ENCODE measurements around the gene CDV3. TPM values are rescaled to one million over a fixed set of nuclear protein-coding genes. Genes with fewer than 3 reads are reported as not detected.

CDV3 gene
- total and polyA plus RNA-seq, 3 experiments from 2014 or later: 71.5 to 322 (median 298) TPM

GRCh38 chr3:133592843-133593242 is 19.4 kb downstream of the CDV3 start:
- peaks cover 16 to 43% (median 40%) of the 10 kb centered on the region in 3 donors for H3K4me1 Mint-ChIP-seq
- Histone ChIP-seq H3K36me3 (ENCODE audit: insufficient read depth, low read length) (peaks cover 19% of the 10 kb centered on the region), H3K27me3 (ENCODE audit: insufficient read depth, low read length, poor library complexity, severe bottlenecking) (no peaks in the 10 kb centered on the region), H3K9me3 (ENCODE audit: low read length) (no peaks in the 10 kb centered on the region), H3K27ac (ENCODE audit: low read depth, low read length) (no peak overlapping the region), H3K4me1 (ENCODE audit: insufficient read depth, low read length) (no peaks in the 10 kb centered on the region), H3K4me3 (ENCODE audit: low read length) (no peak overlapping the region)
- H3K27ac Mint-ChIP-seq: peak overlapping the region; percentile 13 to 86 (median 62)
- POLR2A ChIA-PET: interaction anchor here (0.6 kb wide), 1 partner anchor 144 kb away, joined by 3 read pairs; no protein-coding TSS in a partner anchor
- no peaks in the 10 kb centered on the region for H3K27me3 Mint-ChIP-seq
- H3K4me3 Mint-ChIP-seq: peak overlapping the region in 2 of 7 donors; percentile 0 to 28
- CTCF ChIA-PET: interaction anchor here (0.9 kb wide), 1 partner anchor 14 kb away, joined by 3 read pairs; no protein-coding TSS in a partner anchor
- H3K36me3 Mint-ChIP-seq: peaks cover 0 to 24% (median 10%) of the 10 kb centered on the region in 3 donors
- peak in 3 of 5 donors; percentile 8 to 66 (median 28) for DNase-seq
- no peaks in the 10 kb centered on the region for H3K9me3 Mint-ChIP-seq

GRCh38 chr3:133593243-133593642 is 19.8 kb downstream of the CDV3 start:
- Mint-ChIP-seq H3K27ac (peak overlapping the region; percentile 13 to 86 (median 62)), H3K4me1 (peaks cover 16 to 39% (median 36%) of the 10 kb centered on the region in 3 donors), H3K9me3 (no peaks in the 10 kb centered on the region), H3K36me3 (peaks cover 0 to 24% (median 10%) of the 10 kb centered on the region in 3 donors), H3K27me3 (no peaks in the 10 kb centered on the region), H3K4me3 (peak overlapping the region in 1 of 7 donors; percentile 0)
- Histone ChIP-seq H3K4me3 (ENCODE audit: low read length) (no peak overlapping the region), H3K36me3 (ENCODE audit: insufficient read depth, low read length) (peaks cover 15% of the 10 kb centered on the region), H3K27me3 (ENCODE audit: insufficient read depth, low read length, poor library complexity, severe bottlenecking) (no peaks in the 10 kb centered on the region), H3K4me1 (ENCODE audit: insufficient read depth, low read length) (no peaks in the 10 kb centered on the region), H3K27ac (ENCODE audit: low read depth, low read length) (no peak overlapping the region), H3K9me3 (ENCODE audit: low read length) (no peaks in the 10 kb centered on the region)
- DNase-seq: no peak
- ChIA-PET CTCF (interaction anchor here (0.9 kb wide), 1 partner anchor 14 kb away, joined by 3 read pairs; no protein-coding TSS in a partner anchor), POLR2A (no interaction called here)

- H3K27ac ChIP-seq (ENCODE audit: low read depth, low read length): no peak overlapping the region
- no peaks in the 10 kb centered on the region for H3K9me3 ChIP-seq (ENCODE audit: low read length)
- H3K27me3 ChIP-seq (ENCODE audit: insufficient read depth, low read length, poor library complexity, severe bottlenecking): no peaks in the 10 kb centered on the region
- POLR2A ChIA-PET: interaction anchor here (1.9 kb wide), 1 partner anchor 22 kb away, joined by 6 read pairs; the partner anchor contains the start of gene CDV3
- Mint-ChIP-seq H3K36me3 (peaks cover 0 to 12% (median 1%) of the 10 kb centered on the region in 3 donors), H3K9me3 (no peaks in the 10 kb centered on the region), H3K27ac (peak overlapping the region in 3 of 8 donors; percentile 3 to 24 (median 15)), H3K4me1 (peaks cover 9 to 26% (median 19%) of the 10 kb centered on the region in 3 donors), H3K4me3 (no peak overlapping the region), H3K27me3 (no peaks in the 10 kb centered on the region)
- no peak overlapping the region for H3K4me3 ChIP-seq (ENCODE audit: low read length)
- no peak for DNase-seq
- H3K4me1 ChIP-seq (ENCODE audit: insufficient read depth, low read length): no peaks in the 10 kb centered on the region
- CTCF ChIA-PET: interaction anchor here (1.1 kb wide), 1 partner anchor 23 kb away, joined by 3 read pairs; no protein-coding TSS in a partner anchor
- H3K36me3 ChIP-seq (ENCODE audit: insufficient read depth, low read length): no peaks in the 10 kb centered on the region
These were observed 21.9 kb downstream of the CDV3 start for GRCh38 chr3:133595341-133595740.

- Histone ChIP-seq H3K36me3 (ENCODE audit: insufficient read depth, low read length) (no peaks in the 10 kb centered on the region), H3K27me3 (ENCODE audit: insufficient read depth, low read length, poor library complexity, severe bottlenecking) (no peaks in the 10 kb centered on the region), H3K27ac (ENCODE audit: low read depth, low read length) (no peak overlapping the region), H3K4me3 (ENCODE audit: low read length) (no peak overlapping the region), H3K4me1 (ENCODE audit: insufficient read depth, low read length) (no peaks in the 10 kb centered on the region), H3K9me3 (ENCODE audit: low read length) (no peaks in the 10 kb centered on the region)
- no peaks in the 10 kb centered on the region for H3K27me3 Mint-ChIP-seq
- no peak overlapping the region for H3K4me3 Mint-ChIP-seq
- H3K9me3 Mint-ChIP-seq: no peaks in the 10 kb centered on the region
- ChIA-PET CTCF (no interaction called here), POLR2A (no interaction called here)
- H3K27ac Mint-ChIP-seq: peak overlapping the region in 1 of 8 donors; percentile 26
- DNase-seq: no peak
- H3K4me1 Mint-ChIP-seq: peaks cover 5 to 10% (median 10%) of the 10 kb centered on the region in 3 donors
- peaks cover 0 to 32% (median 6%) of the 10 kb centered on the region in 3 donors for H3K36me3 Mint-ChIP-seq
These were observed 24.9 kb downstream of the CDV3 start for GRCh38 chr3:133598405-133598804.

GRCh38 chr3:133599280-133599679 is 25.8 kb downstream of the CDV3 start:
- ChIA-PET CTCF (no interaction called here), POLR2A (no interaction called here)
- peaks cover 0 to 34% (median 8%) of the 10 kb centered on the region in 3 donors for H3K36me3 Mint-ChIP-seq
- Histone ChIP-seq H3K27me3 (ENCODE audit: insufficient read depth, low read length, poor library complexity, severe bottlenecking) (no peaks in the 10 kb centered on the region), H3K4me1 (ENCODE audit: insufficient read depth, low read length) (no peaks in the 10 kb centered on the region), H3K27ac (ENCODE audit: low read depth, low read length) (no peak overlapping the region), H3K4me3 (ENCODE audit: low read length) (no peak overlapping the region), H3K9me3 (ENCODE audit: low read length) (no peaks in the 10 kb centered on the region), H3K36me3 (ENCODE audit: insufficient read depth, low read length) (no peaks in the 10 kb centered on the region)
- H3K4me3 Mint-ChIP-seq: no peak overlapping the region
- H3K4me1 Mint-ChIP-seq: peaks cover 5 to 11% (median 10%) of the 10 kb centered on the region in 3 donors
- H3K27ac Mint-ChIP-seq: no peak overlapping the region
- no peaks in the 10 kb centered on the region for H3K9me3 Mint-ChIP-seq
- DNase-seq: no peak
- H3K27me3 Mint-ChIP-seq: no peaks in the 10 kb centered on the region

GRCh38 chr3:133600572-133601081 is 27.1 kb downstream of the CDV3 start:
- Mint-ChIP-seq H3K4me1 (peaks cover 0 to 6% (median 2%) of the 10 kb centered on the region in 3 donors), H3K4me3 (no peak overlapping the region), H3K9me3 (no peaks in the 10 kb centered on the region), H3K27ac (no peak overlapping the region), H3K36me3 (peaks cover 0 to 44% (median 8%) of the 10 kb centered on the region in 3 donors), H3K27me3 (no peaks in the 10 kb centered on the region)
- Histone ChIP-seq H3K4me1 (ENCODE audit: insufficient read depth, low read length) (no peaks in the 10 kb centered on the region), H3K4me3 (ENCODE audit: low read length) (no peak overlapping the region), H3K36me3 (ENCODE audit: insufficient read depth, low read length) (no peaks in the 10 kb centered on the region), H3K27ac (ENCODE audit: low read depth, low read length) (no peak overlapping the region), H3K27me3 (ENCODE audit: insufficient read depth, low read length, poor library complexity, severe bottlenecking) (no peaks in the 10 kb centered on the region), H3K9me3 (ENCODE audit: low read length) (no peaks in the 10 kb centered on the region)
- POLR2A ChIA-PET: interaction anchor here (0.6 to 1.0 kb wide), 2 partner anchors 27 to 92 kb away, joined by 4 read pairs; partner anchors contain the start of gene CDV3
- CTCF ChIA-PET: no interaction called here
- no peak for DNase-seq

GRCh38 chr3:133606342-133606741 is 32.9 kb downstream of the CDV3 start:
- POLR2A ChIA-PET: no interaction called here
- H3K27ac Mint-ChIP-seq: no peak overlapping the region
- no peaks in the 10 kb centered on the region for H3K4me1 ChIP-seq (ENCODE audit: insufficient read depth, low read length)
- H3K36me3 Mint-ChIP-seq: peaks cover 6 to 74% (median 15%) of the 10 kb centered on the region in 3 donors
- no peak overlapping the region for H3K4me3 ChIP-seq (ENCODE audit: low read length)
- H3K9me3 Mint-ChIP-seq: no peaks in the 10 kb centered on the region
- no peaks in the 10 kb centered on the region for H3K27me3 Mint-ChIP-seq
- no peaks in the 10 kb centered on the region for H3K9me3 ChIP-seq (ENCODE audit: low read length)
- no peak for DNase-seq
- peaks cover 0 to 6% (median 2%) of the 10 kb centered on the region in 3 donors for H3K4me1 Mint-ChIP-seq
- H3K4me3 Mint-ChIP-seq: no peak overlapping the region
- H3K36me3 ChIP-seq (ENCODE audit: insufficient read depth, low read length): peaks cover 15% of the 10 kb centered on the region
- no peaks in the 10 kb centered on the region for H3K27me3 ChIP-seq (ENCODE audit: insufficient read depth, low read length, poor library complexity, severe bottlenecking)
- CTCF ChIA-PET: interaction anchor here (0.7 kb wide), 1 partner anchor 28 kb away, joined by 3 read pairs; no protein-coding TSS in a partner anchor
- no peak overlapping the region for H3K27ac ChIP-seq (ENCODE audit: low read depth, low read length)

GRCh38 chr3:133606902-133607301 is 33.4 kb downstream of the CDV3 start:
- no peak overlapping the region for H3K4me3 Mint-ChIP-seq
- H3K36me3 ChIP-seq (ENCODE audit: insufficient read depth, low read length): peaks cover 15% of the 10 kb centered on the region
- H3K4me1 Mint-ChIP-seq: peaks cover 0 to 6% (median 2%) of the 10 kb centered on the region in 3 donors
- ChIA-PET POLR2A (no interaction called here), CTCF (interaction anchor here (0.7 kb wide), 1 partner anchor 28 kb away, joined by 3 read pairs; no protein-coding TSS in a partner anchor)
- no peaks in the 10 kb centered on the region for H3K27me3 Mint-ChIP-seq
- no peaks in the 10 kb centered on the region for H3K9me3 ChIP-seq (ENCODE audit: low read length)
- no peaks in the 10 kb centered on the region for H3K4me1 ChIP-seq (ENCODE audit: insufficient read depth, low read length)
- no peaks in the 10 kb centered on the region for H3K9me3 Mint-ChIP-seq
- H3K27ac ChIP-seq (ENCODE audit: low read depth, low read length): no peak overlapping the region
- H3K27ac Mint-ChIP-seq: peak overlapping the region in 1 of 8 donors; percentile 74
- H3K4me3 ChIP-seq (ENCODE audit: low read length): no peak overlapping the region
- no peak for DNase-seq
- H3K27me3 ChIP-seq (ENCODE audit: insufficient read depth, low read length, poor library complexity, severe bottlenecking): no peaks in the 10 kb centered on the region
- peaks cover 6 to 70% (median 13%) of the 10 kb centered on the region in 3 donors for H3K36me3 Mint-ChIP-seq
